Activated CD8-positive, alpha-beta memory T cell treated with anti-CD3 and anti-CD28 coated beads, Interleukin-2, amount 50 U/mL, for 24 hours (primary cell): Measurements from ENCODE around the gene GPN2.
A peak's percentile ranks its signal among the peaks of the same experiment; 100 is the strongest.
"Not testable (repeated sequence)": the region's sequence is repeated elsewhere in the genome, so short reads cannot be mapped to it uniquely, and the experiment has no call there.

Source experiments
- DNase-seq: peaks from one replicate; pipeline ENCODE4 v3.0.0-alpha.2; 2020; ENCODE audit errors: extremely low read depth

The GPN2 gene

GRCh38 chr1:26857473-26858060 is 32.5 kb downstream of the GPN2 start:
- no peak for DNase-seq

- no peak for DNase-seq
Observed at GRCh38 chr1:26856604-26857469, 33.2 kb downstream of the GPN2 start.

DNA sequence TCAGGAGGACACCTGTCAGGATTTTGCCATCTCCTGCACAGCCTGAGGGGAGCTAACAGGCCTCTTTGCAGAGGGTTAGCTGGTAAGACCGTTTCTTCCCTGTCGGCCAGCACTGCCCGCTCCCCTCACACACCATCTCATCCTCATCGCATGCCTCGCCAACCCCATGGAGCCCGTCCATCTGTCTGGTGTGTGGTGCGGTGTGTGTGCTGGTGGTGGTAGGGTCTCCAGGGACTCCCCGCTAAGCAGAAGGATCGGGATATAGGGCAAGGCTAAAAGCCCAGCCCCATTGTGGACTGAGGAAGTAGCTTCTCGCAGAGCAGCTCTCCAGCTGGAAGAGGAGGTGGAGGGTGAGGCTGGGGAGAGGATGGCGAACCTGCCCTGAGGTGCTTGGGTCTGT is 33.9 kb downstream of the GPN2 start:
- no peak for DNase-seq

- DNase-seq, result no peak
Observed at GRCh38 chr1:26855636-26856035, 34.4 kb downstream of the GPN2 start.

- DNase-seq, result no peak
Observed at GRCh38 chr1:26854906-26855305, 35.2 kb downstream of the GPN2 start.

DNA sequence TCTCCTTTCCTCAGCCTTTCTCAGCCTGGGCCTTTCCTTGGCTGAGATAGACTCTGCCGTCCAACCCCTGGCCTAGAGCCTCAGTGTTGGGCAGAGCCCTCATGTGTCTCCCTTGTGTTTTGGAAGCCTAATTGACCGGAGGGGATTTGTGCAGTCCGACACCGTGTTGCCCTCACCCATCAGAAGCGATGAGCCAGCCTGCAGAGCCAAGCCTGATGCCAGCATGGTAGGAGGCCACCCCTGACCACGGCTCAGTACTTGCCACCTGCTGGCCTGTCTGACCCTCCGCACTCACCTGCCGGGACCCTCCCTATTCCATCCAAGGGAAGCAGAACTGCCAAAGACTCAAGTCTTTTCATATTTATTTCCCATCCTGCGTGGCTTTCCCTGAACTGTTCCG is 36.5 kb downstream of the GPN2 start:
- DNase-seq, result no peak

DNA sequence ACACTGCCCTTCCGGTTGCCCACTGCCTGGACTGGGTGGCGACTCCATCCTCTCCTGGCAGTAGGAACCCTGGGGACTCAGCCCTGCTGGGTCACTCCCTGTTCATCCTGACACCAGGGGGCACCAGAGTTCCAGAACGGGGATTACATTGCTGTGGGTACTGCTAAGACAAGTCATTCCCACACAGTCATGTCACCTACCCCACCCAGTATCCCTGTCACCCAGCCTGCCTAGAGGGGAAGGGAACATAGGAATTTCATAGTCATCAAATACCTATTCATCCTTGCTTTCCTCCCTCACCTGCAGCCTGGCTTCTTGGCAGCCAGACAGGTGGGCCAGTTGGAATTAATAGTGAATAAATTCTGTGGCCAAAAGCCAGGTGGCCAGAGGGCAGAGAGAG is 36.9 kb downstream of the GPN2 start:
- peak; percentile 59 for DNase-seq

GRCh38 chr1:26852701-26853100 is 37.4 kb downstream of the GPN2 start:
- no peak for DNase-seq

GRCh38 chr1:26851106-26851684 is 38.9 kb downstream of the GPN2 start:
- no peak for DNase-seq

- no peak for DNase-seq
Observed at GRCh38 chr1:26848941-26849774, 40.9 kb downstream of the GPN2 start.

DNA sequence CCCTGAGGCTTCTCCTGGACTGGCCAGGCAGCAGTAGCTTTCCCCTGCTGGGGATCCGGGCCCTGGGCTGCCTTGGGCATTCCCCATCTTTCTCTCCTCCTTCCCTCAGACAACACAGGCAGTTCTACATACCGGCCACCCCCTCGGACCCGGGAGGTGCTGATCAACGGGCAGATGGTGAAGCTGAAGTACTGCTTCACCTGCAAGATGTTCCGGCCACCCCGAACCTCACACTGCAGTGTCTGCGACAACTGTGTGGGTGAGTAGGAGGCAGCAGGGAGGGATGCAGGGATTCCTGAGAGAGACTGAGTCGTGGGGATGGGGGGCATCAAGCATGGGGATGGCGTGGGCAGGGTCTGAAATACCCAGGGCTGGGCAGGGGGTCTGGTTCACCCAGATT is 41.6 kb downstream of the GPN2 start:
- no peak for DNase-seq

DNA sequence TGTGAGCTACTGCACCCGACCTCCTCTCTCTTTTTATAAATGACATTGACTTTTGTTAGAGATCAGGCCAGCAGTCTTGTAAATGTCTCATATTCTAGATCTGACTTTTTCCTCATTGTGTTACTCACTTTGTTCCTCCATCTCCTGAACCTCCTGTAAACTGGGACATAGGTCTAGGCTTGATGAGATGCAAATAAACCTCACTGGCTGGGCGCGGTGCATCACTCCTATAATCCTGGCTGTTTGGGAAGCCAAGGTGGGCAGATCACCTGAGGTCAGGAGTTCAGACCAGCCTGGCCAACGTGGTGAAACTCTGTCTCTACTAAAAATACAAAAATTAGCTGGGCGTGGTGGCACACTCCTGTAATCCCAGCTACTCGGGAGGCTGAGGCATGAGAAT is 42.3 kb downstream of the GPN2 start:
- DNase-seq, result not testable (repeated sequence)

- no peak for DNase-seq
Observed at GRCh38 chr1:26844424-26845196, 45.5 kb downstream of the GPN2 start.

DNA sequence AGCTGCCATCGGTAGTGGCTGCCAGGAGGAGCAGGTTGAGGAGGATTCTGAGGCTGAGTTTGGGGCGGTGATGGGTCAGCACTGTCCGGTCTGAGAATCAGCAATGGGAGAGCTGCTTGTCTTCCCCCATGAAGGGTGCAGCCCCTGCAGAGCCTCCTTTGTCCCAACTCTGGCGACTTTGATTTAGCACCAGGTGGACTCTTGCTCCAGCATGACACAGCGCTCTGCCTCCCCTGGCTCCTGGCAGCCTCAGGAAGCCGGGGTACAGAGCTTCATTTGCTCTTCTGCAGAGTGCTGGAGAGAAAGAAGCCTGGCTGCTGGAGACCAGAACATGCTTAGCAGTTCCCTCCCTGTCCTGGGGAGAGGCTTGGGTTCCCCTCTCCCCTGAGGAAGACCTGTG is 50.3 kb downstream of the GPN2 start:
- DNase-seq, result no peak

DNA sequence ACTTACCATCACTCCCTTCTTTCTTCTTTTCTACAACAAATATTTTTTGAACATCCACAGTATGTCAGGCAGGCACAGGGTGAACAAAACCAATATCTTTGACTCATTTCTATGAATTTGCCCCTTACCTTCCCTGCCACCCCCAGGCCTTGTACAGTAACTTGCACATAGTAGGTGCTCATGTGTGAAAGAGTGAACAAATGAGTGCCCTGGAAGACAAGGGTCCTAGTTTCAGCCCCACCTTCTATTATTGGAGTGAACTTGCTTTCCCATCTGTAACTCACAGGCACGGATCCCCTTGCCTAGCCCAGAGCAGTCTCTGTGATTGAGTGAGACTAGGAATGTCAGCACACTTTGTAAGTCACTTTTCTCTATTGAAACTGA is 50.8 kb downstream of the GPN2 start:
- no peak for DNase-seq

DNA sequence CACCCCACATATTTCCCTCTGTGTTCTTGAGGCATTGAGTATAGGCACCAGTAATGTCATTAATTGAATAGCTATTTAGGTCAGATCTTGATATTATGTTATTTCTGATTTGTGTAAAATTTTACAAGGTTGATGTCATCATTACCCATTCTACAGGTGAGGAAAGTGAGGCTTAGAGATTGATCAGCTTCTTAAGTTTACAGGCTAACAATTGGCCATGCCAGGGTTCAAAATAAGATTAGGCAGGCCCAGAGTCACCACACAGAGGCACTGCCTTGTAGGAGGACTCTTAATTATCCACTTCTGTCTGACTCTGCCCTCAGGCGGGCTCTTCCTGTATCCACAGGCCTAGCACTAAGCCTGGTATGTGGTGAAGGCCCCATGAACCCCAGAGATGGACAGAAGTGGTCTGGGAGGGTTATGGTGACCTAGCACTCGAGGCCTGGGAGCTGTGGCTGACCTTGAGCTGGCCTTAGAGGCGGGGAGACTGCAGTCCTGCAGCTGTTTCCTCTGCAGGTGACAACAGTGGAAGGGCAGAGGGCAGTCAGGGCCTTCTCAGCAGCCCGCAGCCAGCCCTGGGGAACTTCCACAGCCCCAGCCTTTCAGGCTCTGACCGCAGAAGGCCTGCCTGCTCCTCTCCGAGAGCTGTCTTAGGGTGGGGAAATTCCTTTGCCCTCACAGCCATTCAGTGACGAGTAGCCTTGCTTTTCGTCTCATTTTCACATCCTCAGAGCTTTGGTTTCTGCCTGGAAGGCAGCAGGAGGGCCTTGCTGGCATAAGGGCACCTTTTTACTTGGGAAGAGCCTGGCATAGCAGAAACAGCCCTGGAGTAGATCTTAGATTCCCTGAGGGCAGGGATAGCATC is 51.4 kb downstream of the GPN2 start:
- DNase-seq, result no peak

DNA sequence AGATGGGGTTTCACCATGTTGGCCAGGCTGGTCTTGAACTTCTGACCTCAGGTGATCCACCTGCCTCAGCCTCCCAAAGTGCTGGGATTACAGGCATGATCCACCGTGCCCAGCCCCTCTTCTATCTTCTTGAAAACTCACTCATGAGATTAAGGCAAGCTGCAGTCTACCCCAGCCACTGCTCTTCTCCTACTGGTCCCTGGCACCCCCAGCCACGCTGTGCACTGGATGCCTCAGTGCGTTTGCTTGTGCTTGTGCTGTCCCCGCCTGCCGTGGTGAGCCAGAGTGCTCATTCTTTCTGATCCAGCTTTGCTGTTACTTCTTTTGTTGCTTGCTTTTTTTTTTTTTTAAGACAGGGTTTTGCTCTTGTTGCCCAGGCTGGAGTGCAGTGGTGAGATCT is 52.4 kb downstream of the GPN2 start:
- not testable (repeated sequence) for DNase-seq

DNA sequence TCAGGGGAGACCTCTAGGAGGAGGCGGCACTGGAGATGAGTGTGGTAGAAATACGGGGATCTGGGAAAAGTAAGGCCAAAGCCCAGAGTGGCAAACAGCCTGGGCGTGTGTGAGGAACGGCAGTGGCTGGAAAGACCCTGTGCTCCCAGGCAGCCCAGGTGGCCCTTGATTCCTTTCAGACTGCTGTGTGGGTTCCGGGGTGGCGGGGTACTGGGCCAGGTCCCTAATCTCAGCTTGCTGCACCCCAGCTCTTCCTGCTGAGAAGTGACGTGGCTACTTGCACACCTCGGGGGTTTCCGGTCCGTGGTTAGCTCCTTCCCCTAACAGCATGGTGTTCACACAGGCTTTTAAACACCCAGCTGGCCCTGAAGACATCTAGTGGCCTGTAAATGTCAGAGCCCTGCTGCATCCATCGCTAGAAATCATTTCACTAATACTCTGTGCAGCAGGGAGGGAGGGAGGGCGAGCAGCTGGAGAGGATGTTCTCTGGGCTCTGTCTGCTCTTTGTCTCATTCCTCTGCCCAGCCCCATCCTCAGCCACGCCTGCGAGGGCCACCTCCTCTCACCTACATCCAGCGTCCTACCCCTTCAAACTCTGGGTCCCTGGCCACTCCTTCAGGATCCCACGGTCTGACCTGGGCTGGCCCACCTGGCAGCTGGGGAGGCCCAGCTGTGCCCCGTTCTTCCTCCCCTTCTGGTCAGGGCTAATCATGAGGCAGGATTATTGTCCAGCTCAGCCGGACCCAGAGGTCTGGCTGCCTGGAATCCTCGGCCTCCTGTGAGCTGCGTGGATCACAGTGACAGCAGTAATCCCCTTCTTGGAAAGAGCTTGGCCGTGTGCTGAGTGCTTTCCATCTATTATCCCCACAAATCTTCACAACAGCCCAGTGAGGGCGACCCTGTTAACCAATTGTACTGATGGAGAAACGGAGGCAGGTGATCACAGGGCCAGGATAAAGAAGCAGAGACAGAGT is 56.4 kb downstream of the GPN2 start:
- peak; percentile 73 for DNase-seq

DNA sequence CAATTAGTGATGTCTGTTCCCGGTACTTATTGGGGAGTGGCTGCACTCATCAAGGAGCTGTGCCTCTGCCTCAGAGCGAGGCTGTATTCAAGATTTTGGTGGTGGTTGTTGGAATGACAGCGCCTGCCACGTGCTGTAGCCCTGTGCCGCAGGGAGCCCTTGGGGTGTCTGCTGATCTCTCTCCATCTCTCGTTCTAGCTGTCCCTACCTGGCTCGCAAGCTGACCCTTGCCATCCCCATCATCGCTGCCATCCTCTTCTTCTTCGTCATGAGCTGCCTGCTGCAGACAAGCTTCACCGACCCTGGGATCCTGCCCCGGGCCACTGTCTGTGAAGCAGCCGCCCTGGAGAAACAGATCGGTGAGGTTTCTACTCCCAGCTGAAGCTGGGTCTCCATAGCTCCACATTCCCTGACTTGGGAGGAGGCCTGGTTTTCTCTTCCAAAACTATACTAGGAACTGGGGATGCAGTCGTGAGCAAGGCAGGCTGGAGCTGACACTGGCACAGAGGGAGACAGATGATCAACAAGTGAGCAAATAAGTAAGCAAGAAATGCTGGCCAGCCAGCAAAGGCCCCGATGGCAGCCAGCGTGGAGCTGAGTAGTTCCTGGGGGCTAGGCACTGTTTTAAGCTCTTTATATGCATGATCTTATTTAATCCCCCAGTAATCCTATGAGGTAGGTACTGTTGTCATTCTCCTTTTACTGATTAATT is 57.7 kb downstream of the GPN2 start:
- no peak for DNase-seq
